Measurements from ENCODE around the gene GLRX.

- TF ChIP-seq CHD2 (IDR thresholded peaks at IDR 0.05; ENCODE audit: low read length, partially characterized antibody) = no peak
- TF ChIP-seq CTCF (IDR thresholded peaks at IDR 0.05) = no peak
- TF ChIP-seq SMC3 (IDR thresholded peaks at IDR 0.05; ENCODE audit: low read depth, low read length) = no peak
- no peak for TF ChIP-seq YY1 (IDR thresholded peaks at IDR 0.05; ENCODE audit: low read depth)
- TF ChIP-seq POLR2AphosphoS5 (IDR thresholded peaks at IDR 0.05; ENCODE audit: low read depth, low read length) = no peak
- no peak for TF ChIP-seq USF1 (IDR thresholded peaks at IDR 0.05; ENCODE audit: borderline replicate concordance, low read depth)
- no peak for TF ChIP-seq MAX (IDR thresholded peaks at IDR 0.05; ENCODE audit: low read depth)
- TF ChIP-seq REST (IDR thresholded peaks at IDR 0.05; ENCODE audit: low read depth, low read length) = no peak
- no peak for TF ChIP-seq MXI1 (IDR thresholded peaks at IDR 0.05; ENCODE audit: low read depth, low read length)
- TF ChIP-seq ZBTB33 (IDR thresholded peaks at IDR 0.05; ENCODE audit: borderline replicate concordance, low read depth) = no peak
Measured at GRCh38 chr5:95825495-95825894, 3.0 kb upstream of the GLRX start.

Measured in SK-N-SH (cell line).